ENCODE results near the gene FIBCD1. TPM values are rescaled to one million over a fixed set of nuclear protein-coding genes. Genes with fewer than 3 reads are reported as not detected.

The FIBCD1 gene
- total RNA-seq, 2 experiments from 2014 or later = not detected

DNA sequence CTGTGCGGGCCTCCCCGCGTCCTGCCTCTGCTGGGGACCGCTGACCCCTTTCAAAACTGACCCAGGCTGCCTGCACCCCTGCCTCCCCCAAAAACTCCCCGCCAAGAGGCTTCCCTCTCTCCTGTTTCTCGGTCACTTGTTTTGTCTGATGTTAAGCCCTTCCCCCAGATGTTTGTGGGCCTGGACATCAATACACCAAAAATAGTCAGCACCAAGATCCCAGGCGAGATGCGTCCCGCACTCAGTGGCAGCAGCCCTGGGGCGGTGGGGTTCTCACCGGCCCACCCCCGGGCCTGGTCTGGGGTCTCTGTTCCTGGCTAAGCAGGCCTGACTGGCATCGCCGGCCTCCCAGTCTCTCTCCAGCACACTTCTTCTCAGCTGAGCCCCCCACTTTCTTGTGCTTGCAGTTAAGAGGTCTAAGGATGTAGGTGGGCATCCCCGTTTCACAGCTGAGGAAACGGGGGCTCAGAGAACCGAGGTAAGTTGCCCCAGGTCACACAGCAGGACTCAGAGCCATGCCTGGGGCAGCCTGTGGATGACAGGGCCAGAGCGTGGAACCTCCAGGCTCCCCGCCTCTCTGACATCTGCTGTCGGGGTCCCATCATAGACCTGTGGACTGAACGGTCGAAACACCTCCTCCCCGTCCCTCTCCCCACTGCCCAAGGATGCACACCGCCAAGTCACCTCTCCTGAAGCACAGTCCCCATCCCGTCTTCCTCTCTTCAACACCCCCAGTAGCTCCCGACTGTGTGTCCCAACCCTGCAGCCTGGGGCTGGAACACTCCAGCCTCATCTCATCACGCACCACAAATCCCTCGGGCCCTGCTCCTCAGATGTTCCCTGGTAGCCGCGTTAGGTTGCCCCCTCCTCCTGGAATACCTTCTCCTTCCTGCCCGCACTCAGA lies 16.8 kb downstream of the FIBCD1 start:
- no peak for ATAC-seq
- Mint-ChIP-seq H3K4me3 (no peak overlapping the region), H3K9me3 (ENCODE audit: low read depth) (no peaks in the 10 kb centered on the region), H3K4me1 (no peaks in the 10 kb centered on the region), H3K36me3 (ENCODE audit: low read depth) (no peaks in the 10 kb centered on the region), H3K27ac (no peak overlapping the region), H3K27me3 (peaks cover 4% of the 10 kb centered on the region)
- intact Hi-C loops (cut with DNase I, micrococcal nuclease) = no loop called here
- ChIA-PET POLR2A (no interaction called here), CTCF (no interaction called here)
- DNase-seq = no peak

DNA sequence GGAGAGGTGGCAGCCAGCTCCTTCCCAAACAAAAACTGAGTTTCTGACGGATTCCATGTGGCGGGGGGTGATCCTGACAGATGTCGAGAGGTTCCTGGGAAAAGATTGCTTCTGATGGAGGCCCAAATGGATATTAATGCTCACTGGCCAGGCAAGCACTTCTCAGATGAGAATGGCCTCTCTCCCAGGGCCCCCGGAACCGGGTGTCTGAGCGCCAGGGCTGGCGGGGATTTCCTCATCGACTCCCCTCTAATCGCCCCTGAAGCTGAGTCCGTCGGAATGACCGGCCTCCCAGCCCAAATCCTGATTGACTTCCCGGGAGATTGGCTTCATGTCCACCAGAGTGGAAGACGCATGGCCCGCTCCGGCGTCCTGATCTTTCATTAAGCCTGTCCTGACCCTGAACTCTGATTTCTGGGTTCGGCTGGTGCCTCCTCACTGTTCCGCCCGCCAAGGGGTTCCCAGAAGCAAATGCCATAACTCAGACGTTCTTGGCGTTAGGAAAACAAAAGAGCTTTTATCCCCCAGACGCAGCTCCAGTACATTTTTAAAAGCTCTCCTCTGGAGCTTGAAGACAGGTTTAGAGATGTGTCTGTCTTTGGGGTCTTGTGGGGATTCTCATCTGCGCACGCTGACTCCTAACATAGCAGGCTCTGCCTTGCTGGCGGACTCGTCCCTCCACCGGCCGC lies 17.6 kb downstream of the FIBCD1 start:
- no peaks in the 10 kb centered on the region for H3K36me3 Mint-ChIP-seq (ENCODE audit: low read depth)
- H3K27me3 Mint-ChIP-seq = peaks cover 4% of the 10 kb centered on the region
- no peak overlapping the region for H3K27ac Mint-ChIP-seq
- intact Hi-C loops (cut with DNase I, micrococcal nuclease) = no loop called here
- DNase-seq (no peak), ATAC-seq (no peak)
- ChIA-PET CTCF (no interaction called here), POLR2A (no interaction called here)
- no peak overlapping the region for H3K4me3 Mint-ChIP-seq
- H3K4me1 Mint-ChIP-seq = no peaks in the 10 kb centered on the region
- no peaks in the 10 kb centered on the region for H3K9me3 Mint-ChIP-seq (ENCODE audit: low read depth)

DNA sequence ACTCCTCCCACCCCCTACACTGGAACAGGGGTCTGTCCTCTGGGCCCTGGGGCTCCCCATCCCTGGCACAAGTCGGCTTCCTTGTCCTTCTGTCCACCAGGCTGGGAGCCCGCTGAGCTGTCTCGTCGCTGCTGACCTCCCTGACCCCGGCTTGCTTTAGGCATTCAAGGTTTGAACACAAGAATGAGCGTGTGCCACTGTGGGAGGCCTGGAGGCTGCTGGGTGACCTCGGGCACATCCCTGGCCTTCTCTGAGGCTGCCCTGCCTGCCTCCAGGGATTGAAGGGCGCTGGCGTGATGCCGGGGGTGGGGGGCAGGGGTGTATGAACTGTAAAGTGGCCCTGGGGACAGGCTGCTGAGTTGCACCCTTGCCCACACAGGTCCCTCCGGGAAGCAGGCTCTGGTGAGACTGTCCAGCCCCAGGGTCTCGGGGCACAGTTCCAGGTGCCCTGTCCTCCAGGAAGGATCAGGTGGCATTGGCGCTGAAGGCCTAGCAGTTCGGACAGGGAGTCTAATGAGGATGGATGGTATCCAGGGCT lies 18.2 kb downstream of the FIBCD1 start:
- POLR2A ChIA-PET = no interaction called here
- no peak for DNase-seq

DNA sequence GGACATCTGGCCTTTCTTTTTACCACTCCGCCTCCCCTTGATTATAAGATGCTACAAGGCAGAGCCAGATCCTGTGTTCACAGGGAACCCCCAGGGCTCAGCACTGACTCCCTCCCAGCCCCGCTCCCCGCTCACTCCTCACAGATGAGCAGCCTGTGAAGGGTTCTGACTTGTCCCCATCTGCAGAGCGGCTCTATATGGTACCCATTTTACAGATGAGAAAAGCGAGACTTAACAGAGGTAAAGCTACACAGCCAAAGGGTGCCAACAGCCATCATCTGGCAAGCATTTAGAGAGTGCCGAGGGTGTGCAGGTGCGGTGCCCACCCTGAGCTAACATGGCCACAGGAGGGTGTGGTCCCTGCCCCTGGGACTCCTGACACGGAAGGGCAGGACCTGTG lies 18.8 kb downstream of the FIBCD1 start:
- H3K27me3 Mint-ChIP-seq = peaks cover 5% of the 10 kb centered on the region
- ChIA-PET POLR2A (no interaction called here), CTCF (no interaction called here)
- intact Hi-C loops (cut with DNase I, micrococcal nuclease) = no loop called here
- no peak for DNase-seq
- ATAC-seq = no peak
- no peaks in the 10 kb centered on the region for H3K4me1 Mint-ChIP-seq
- no peak overlapping the region for H3K27ac Mint-ChIP-seq
- H3K9me3 Mint-ChIP-seq (ENCODE audit: low read depth) = no peaks in the 10 kb centered on the region
- no peaks in the 10 kb centered on the region for H3K36me3 Mint-ChIP-seq (ENCODE audit: low read depth)
- no peak overlapping the region for H3K4me3 Mint-ChIP-seq

More for the DNA sequence above, 18.2 kb downstream of the FIBCD1 start:
- CTCF ChIA-PET = no interaction called here
- H3K4me1 Mint-ChIP-seq = no peaks in the 10 kb centered on the region
- no peak overlapping the region for H3K4me3 Mint-ChIP-seq
- peaks cover 4% of the 10 kb centered on the region for H3K27me3 Mint-ChIP-seq
- no peaks in the 10 kb centered on the region for H3K9me3 Mint-ChIP-seq (ENCODE audit: low read depth)
- H3K27ac Mint-ChIP-seq = no peak overlapping the region
- intact Hi-C loops (cut with DNase I, micrococcal nuclease) = no loop called here
- H3K36me3 Mint-ChIP-seq (ENCODE audit: low read depth) = no peaks in the 10 kb centered on the region
- no peak for ATAC-seq

DNA sequence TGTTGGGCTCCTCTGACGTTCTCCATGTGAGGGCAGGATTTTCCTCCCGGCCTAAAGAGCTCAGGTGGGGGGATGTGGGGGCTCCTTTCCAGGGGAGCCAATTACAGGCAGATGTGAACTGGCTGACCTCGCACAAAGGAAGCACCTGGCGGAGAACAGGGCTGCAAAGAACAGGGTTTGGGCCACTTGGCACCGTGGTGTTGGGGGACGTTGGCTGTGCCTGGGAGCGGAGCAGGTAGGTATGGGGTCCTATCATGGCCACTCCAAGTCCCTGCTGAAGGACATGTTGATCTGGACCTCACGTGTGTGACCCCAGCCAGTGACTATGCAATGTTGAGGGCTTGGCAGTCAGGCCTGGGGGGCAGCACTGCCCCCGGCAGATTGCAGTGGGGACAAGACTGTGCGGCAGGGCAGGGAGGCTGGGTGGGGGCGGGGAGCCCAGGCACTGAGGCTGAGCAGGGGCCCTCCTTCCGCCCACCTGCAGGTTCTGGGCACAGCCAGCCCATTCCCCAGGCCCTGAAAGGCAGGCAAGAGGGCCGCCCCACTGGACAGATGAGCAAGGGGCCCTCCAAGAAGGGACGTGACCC lies 19.4 kb downstream of the FIBCD1 start:
- Mint-ChIP-seq H3K9me3 (ENCODE audit: low read depth) (no peaks in the 10 kb centered on the region), H3K27ac (no peak overlapping the region), H3K27me3 (peaks cover 5% of the 10 kb centered on the region), H3K36me3 (ENCODE audit: low read depth) (no peaks in the 10 kb centered on the region), H3K4me3 (no peak overlapping the region), H3K4me1 (no peaks in the 10 kb centered on the region)
- CTCF ChIA-PET = interaction anchor here (0.7 kb wide), 1 partner anchor 10 kb away, joined by 3 read pairs; no protein-coding TSS in a partner anchor
- DNase-seq = no peak
- intact Hi-C loops (cut with DNase I, micrococcal nuclease) = no loop called here
- POLR2A ChIA-PET = no interaction called here
- no peak for ATAC-seq

DNA sequence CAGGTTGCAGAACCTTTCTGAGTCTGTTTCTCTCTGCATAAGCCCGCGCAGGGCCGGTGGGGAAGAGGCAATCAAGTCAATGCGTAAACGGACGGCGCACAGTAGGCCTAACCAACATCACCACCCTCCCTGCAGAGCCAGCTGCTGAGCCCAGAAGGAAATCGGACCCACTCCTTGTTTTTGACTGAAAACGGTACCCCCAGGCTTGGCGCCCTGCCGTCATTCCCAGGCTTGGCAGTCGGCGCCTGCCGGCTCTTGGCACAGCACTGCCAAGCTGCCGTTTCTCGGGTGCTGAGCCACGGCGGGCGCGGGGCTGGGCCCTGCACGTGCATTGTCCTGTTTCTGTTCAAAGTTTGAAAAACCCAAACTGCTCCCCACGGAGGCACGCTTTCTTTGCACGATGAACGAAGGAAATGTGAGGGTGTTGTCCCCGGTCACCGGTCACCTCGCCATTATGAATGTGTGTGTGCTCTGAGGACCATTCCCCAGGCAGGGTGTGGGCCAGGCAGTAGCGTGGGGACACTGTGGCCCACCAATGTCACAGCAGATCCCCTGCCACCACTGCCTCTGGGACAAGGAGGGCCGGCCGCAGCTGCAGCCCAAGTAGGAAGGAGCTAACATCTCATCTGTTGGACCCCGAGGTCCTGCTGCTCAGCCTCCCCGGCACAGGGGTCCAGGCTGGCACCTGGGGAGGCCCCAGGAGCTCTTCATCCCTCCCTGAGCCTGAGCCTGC lies 20.1 kb downstream of the FIBCD1 start:
- H3K4me3 Mint-ChIP-seq = no peak overlapping the region
- DNase-seq = no peak
- no peaks in the 10 kb centered on the region for H3K4me1 Mint-ChIP-seq
- H3K27me3 Mint-ChIP-seq = peaks cover 5% of the 10 kb centered on the region
- no peaks in the 10 kb centered on the region for H3K9me3 Mint-ChIP-seq (ENCODE audit: low read depth)
- intact Hi-C loops (cut with DNase I, micrococcal nuclease) = no loop called here
- CTCF ChIA-PET = interaction anchor here (0.7 kb wide), 1 partner anchor 10 kb away, joined by 3 read pairs; no protein-coding TSS in a partner anchor
- no peak overlapping the region for H3K27ac Mint-ChIP-seq
- no peaks in the 10 kb centered on the region for H3K36me3 Mint-ChIP-seq (ENCODE audit: low read depth)
- POLR2A ChIA-PET = no interaction called here
- ATAC-seq = no peak

DNA sequence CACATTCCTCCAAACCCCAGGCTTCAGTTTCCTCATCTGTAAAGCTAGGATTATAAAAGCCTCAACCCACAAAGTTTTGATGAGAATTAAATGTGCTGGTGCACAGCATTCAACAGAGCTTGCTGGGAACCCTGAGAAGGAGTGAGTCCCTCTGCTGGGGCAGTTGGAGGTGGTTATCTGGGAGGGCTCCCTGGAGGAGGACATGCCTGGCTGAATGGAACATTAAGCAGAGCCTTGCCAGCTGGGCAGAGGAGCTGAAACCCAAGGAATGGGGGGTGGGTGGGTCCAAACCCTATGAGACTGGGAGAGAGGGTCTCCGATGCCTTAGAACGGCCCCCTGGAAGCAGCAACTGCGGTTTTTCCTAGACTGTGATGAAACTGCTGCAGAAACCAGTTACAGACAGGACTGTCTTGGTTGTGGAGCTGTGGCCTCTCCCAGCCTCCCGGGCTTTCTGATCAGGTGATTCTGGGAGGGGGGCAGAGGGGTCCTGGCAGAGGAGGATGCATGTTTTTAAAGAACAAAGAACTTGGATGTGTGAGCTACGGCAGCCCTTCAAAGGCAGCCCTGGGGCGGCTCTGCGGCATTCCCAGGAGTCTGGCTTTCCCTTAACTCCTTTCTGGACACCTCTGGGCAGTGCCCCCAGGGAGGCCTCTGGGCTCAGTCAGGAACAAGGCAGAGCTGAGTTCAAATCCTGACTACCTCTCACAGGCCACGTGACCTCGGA lies 20.8 kb downstream of the FIBCD1 start:
- intact Hi-C loops (cut with DNase I, micrococcal nuclease) = no loop called here
- peaks cover 5% of the 10 kb centered on the region for H3K27me3 Mint-ChIP-seq
- H3K27ac Mint-ChIP-seq = no peak overlapping the region
- CTCF ChIA-PET = interaction anchor here (0.6 kb wide), 1 partner anchor 1285 kb away, joined by 4 read pairs; no protein-coding TSS in a partner anchor
- DNase-seq (no peak), ATAC-seq (no peak)
- POLR2A ChIA-PET = no interaction called here
- no peaks in the 10 kb centered on the region for H3K4me1 Mint-ChIP-seq
- H3K36me3 Mint-ChIP-seq (ENCODE audit: low read depth) = no peaks in the 10 kb centered on the region
- H3K4me3 Mint-ChIP-seq = no peak overlapping the region
- no peaks in the 10 kb centered on the region for H3K9me3 Mint-ChIP-seq (ENCODE audit: low read depth)

DNA sequence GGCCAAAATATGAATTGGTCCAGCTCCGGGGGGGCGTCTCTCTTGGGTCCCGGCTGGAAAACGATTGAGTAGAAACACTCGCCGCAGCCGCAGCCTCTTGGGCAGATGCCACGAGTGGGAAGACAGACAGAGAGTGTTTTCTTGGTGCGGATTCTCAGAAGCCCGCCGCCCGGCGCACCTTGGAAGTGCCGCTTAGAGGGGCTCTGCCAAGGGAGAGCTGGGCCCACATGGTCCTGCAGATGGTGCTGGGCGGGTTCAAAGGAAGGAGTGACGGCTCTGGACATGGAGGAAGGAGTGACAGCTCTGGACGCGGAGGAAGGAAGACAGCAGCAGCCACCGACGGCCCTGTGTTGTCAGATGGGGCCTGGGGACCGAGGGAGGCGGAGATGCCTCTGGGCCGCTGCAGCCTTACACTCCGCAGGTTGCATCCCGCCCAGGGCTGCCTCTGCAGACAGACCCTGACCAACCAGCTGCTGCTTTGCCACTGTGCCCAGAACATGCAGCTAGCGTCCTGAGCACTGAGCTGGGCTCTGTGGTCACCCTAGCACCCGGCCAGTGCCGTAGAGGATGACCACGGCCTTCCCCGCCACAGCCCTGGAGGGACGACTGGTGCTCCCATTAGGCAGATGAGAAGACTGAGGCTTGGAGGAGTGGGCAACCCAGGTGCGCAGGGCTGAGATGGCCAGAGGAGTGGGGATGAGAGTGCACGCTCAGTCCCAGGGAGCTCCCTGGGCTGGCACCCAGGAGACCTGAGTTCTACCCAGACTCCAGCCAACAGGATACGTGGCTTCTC lies 21.7 kb downstream of the FIBCD1 start:
- CTCF ChIA-PET = interaction anchor here (0.5 to 0.6 kb wide), 3 partner anchors 129 to 1871 kb away, joined by 3 to 4 read pairs (median 3); no protein-coding TSS in a partner anchor
- intact Hi-C loops (cut with DNase I, micrococcal nuclease) = no loop called here
- H3K9me3 Mint-ChIP-seq (ENCODE audit: low read depth) = no peaks in the 10 kb centered on the region

DNA sequence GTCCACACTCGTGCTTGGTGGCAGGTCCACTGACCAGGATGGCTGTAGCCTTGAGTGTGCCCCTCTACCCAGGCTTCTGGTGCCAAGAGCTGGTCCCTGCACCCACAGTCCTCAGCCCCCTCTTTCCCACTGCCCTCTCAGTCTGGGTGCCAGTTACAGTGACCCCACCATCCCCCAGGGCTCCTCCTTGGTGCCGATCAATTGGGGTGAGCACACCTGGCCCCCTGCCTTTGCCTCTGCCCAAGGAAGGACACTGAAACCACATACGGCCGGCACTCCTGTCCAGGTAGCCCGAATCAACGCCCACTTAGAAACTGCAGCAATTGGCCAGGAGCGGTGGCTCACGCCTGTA lies 24.0 kb downstream of the FIBCD1 start:
- CTCF ChIA-PET = no interaction called here
- H3K27ac Mint-ChIP-seq = no peak overlapping the region
- POLR2A ChIA-PET = interaction anchor here (0.7 kb wide), 1 partner anchor 48 kb away, joined by 3 read pairs; no protein-coding TSS in a partner anchor
- H3K4me1 Mint-ChIP-seq = no peaks in the 10 kb centered on the region
- H3K36me3 Mint-ChIP-seq (ENCODE audit: low read depth) = no peaks in the 10 kb centered on the region
- no peak overlapping the region for H3K4me3 Mint-ChIP-seq
- H3K9me3 Mint-ChIP-seq (ENCODE audit: low read depth) = no peaks in the 10 kb centered on the region
- ATAC-seq (no peak), DNase-seq (no peak)
- intact Hi-C loops (cut with DNase I, micrococcal nuclease) = no loop called here
- peaks cover 1% of the 10 kb centered on the region for H3K27me3 Mint-ChIP-seq

More for the DNA sequence above, 21.7 kb downstream of the FIBCD1 start:
- Mint-ChIP-seq H3K27me3 (peaks cover 1% of the 10 kb centered on the region), H3K36me3 (ENCODE audit: low read depth) (no peaks in the 10 kb centered on the region), H3K27ac (no peak overlapping the region), H3K4me1 (no peaks in the 10 kb centered on the region), H3K4me3 (no peak overlapping the region)
- ATAC-seq = no peak
- POLR2A ChIA-PET = no interaction called here
- DNase-seq = no peak

DNA sequence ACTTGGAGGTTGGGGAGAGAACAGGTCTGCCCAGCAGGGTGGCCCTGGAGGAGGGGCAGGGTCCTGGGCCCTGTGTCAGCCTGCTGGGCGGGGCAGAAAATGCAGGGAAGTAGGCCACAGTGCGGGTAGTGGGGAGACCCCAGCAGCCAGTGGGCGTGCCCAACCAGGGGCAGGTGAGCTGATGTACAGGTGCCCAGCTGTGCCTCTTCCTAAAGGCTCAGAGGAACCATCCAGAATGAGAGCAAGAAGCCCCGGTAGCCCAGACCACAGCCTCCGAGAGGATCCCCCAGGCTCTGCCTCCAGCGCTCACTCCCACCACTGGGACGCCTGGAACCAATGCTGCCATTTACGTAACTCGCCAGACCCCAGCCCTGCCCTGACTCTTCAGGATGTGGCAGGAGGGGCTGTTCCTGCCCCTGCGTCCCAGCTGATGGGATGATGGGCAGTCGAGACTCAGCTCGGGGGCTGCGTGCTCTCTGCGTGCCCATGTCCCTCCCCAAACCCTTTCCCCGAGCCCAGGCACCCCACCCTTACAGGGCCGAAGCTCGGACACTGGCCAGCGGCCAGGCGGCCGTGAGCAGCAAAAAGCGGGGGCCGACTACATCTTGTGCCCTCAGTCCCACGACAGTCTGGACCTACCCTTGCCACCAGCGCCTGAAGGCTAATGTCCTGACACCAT lies 24.5 kb downstream of the FIBCD1 start:
- H3K4me1 Mint-ChIP-seq = no peaks in the 10 kb centered on the region
- H3K4me3 Mint-ChIP-seq = no peak overlapping the region
- ATAC-seq = no peak
- ChIA-PET POLR2A (no interaction called here), CTCF (no interaction called here)
- DNase-seq = no peak
- intact Hi-C loops (cut with DNase I, micrococcal nuclease) = no loop called here
- H3K36me3 Mint-ChIP-seq (ENCODE audit: low read depth) = no peaks in the 10 kb centered on the region
- no peak overlapping the region for H3K27ac Mint-ChIP-seq
- H3K27me3 Mint-ChIP-seq = peaks cover 1% of the 10 kb centered on the region
- no peaks in the 10 kb centered on the region for H3K9me3 Mint-ChIP-seq (ENCODE audit: low read depth)

Measured in activated CD4-positive, alpha-beta T cell treated with anti-CD3 and anti-CD28 coated beads for 36 hours (primary cell).